ENCODE measurements around the gene GDPGP1. TPM values are rescaled to one million over a fixed set of nuclear protein-coding genes. Genes with fewer than 3 reads are reported as not detected.

GDPGP1 gene
- total and polyA plus RNA-seq, 4 donors = 2.5 to 8.6 (median 5.1) TPM

DNA sequence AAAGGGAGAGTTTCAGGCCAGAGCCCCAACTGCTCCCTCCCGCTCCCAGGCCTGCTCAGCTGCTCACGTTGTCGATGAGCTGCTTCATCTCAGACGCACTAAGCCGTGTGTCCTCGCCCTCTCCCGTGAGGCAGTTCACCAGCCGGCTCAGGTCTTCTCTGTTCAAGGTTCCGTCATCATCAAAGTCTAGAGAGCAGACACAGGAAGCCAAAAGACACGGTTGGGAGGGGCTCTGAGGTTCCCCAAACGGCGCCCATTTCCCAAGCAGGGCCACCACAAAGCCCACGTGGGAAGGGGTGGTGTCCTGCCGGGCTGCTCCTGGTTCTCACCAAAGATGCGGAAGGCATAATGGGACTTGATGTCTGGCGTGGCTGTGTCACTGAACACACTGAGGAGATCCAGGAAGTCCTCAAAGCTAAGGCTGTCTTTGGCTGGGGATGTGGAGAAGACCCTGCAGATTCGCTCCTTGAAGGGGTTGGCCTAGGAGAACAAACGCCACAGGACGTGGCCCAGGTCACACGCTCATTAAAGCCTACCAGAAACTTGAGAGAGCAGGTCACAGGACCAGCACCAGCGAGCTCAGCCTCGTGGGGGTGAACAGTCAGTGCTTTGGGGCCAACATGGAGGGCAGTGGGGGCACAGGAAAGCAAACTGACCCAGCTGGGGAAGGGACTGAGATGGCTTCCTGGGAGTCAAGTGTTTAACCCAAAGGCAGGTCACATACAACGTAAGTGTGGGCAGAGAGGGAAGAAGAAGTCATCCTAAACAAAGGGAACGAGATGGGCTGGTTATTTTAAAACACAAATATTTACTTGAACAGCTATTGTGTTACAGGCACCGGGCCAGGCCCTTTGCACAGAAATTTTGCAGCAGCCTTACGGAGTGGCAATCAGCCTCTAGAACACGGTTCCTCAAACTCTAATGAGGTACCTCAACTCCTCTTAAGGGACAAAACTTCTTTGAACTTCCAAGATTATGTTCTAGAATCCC lies 2.7 kb upstream of the GDPGP1 start:
- no peaks in the 10 kb centered on the region for H3K27me3 ChIP-seq (ENCODE audit: control insufficient read depth in 4 of 4, insufficient read depth in 4 of 4, low read length in 3 of 4)
- no peak for TF ChIP-seq JUND (IDR thresholded peaks at IDR 0.05)
- no peaks in the 10 kb centered on the region for H3K9me3 ChIP-seq (ENCODE audit: control insufficient read depth in 4 of 4, low read length in 3 of 4)
- H3K9ac ChIP-seq (ENCODE audit: low read depth in 1 of 2, low read length in 2 of 2) = peak overlapping the region in 1 of 2 donors; percentile 90
- peaks cover 9 to 31% (median 23%) of the 10 kb centered on the region in 4 donors for H3K36me3 ChIP-seq (ENCODE audit: control insufficient read depth in 4 of 4, insufficient read depth in 3 of 4, low read depth in 1 of 4, low read length in 3 of 4)
- H3K4me1 ChIP-seq (ENCODE audit: control insufficient read depth in 4 of 4, insufficient read depth in 4 of 4, low read length in 3 of 4) = peaks cover 13 to 47% (median 35%) of the 10 kb centered on the region in 4 donors
- DNase-seq (ENCODE audit: low spot score) = no peak
- 62% methylated on average over 27 of the region's 27 CpGs for WGBS
- H3K4me3 ChIP-seq (ENCODE audit: low read depth in 1 of 3, low read length in 3 of 3) = peak overlapping the region in 1 of 3 donors; percentile 53
- peak overlapping the region; percentile 96 to 97 for H3K27ac ChIP-seq (ENCODE audit: low read depth in 1 of 2, low read length in 2 of 2)

DNA sequence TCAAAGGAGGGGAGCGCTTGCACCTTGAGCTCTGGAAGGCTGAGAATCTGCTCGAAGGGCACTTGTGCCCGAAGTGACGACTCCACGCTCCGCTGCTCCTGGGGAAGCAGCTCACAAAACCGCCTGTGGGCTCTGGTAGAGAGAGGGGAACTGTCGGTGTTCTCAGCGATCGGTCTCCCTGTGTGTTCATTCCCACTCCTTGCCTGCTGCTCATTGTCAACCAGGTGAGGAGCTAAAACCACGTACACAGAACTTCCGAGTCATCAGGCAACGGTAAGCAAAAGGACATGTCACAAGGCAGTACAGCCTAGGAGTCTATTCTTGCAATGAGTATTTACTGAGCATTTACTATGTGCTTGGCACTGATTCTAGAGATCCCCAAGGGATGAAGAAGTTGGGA lies 1.8 kb upstream of the GDPGP1 start:
- WGBS = 82% methylated on average over 13 of the region's 13 CpGs
- Histone ChIP-seq H3K36me3 (ENCODE audit: control insufficient read depth in 4 of 4, insufficient read depth in 3 of 4, low read depth in 1 of 4, low read length in 3 of 4) (peaks cover 11 to 25% (median 18%) of the 10 kb centered on the region in 4 donors), H3K4me1 (ENCODE audit: control insufficient read depth in 4 of 4, insufficient read depth in 4 of 4, low read length in 3 of 4) (peaks cover 13 to 47% (median 35%) of the 10 kb centered on the region in 4 donors), H3K4me3 (ENCODE audit: low read depth in 1 of 3, low read length in 3 of 3) (peak overlapping the region in 2 of 3 donors; percentile 53 to 89), H3K27me3 (ENCODE audit: control insufficient read depth in 4 of 4, insufficient read depth in 4 of 4, low read length in 3 of 4) (no peaks in the 10 kb centered on the region), H3K27ac (ENCODE audit: low read depth in 1 of 2, low read length in 2 of 2) (peak overlapping the region; percentile 96 to 97), H3K9ac (ENCODE audit: low read depth in 1 of 2, low read length in 2 of 2) (peak overlapping the region in 1 of 2 donors; percentile 90), H3K9me3 (ENCODE audit: control insufficient read depth in 4 of 4, low read length in 3 of 4) (no peaks in the 10 kb centered on the region)
- DNase-seq (ENCODE audit: low spot score) = no peak
- TF ChIP-seq, protein P1, sequence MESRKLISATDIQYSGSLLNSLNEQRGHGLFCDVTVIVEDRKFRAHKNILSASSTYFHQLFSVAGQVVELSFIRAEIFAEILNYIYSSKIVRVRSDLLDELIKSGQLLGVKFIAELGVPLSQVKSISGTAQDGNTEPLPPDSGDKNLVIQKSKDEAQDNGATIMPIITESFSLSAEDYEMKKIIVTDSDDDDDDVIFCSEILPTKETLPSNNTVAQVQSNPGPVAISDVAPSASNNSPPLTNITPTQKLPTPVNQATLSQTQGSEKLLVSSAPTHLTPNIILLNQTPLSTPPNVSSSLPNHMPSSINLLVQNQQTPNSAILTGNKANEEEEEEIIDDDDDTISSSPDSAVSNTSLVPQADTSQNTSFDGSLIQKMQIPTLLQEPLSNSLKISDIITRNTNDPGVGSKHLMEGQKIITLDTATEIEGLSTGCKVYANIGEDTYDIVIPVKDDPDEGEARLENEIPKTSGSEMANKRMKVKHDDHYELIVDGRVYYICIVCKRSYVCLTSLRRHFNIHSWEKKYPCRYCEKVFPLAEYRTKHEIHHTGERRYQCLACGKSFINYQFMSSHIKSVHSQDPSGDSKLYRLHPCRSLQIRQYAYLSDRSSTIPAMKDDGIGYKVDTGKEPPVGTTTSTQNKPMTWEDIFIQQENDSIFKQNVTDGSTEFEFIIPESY (IDR thresholded peaks at IDR 0.05) = no peak
- TF ChIP-seq RXRA (IDR thresholded peaks at IDR 0.05) (no peak), HNF4A (conservative IDR thresholded peaks at IDR 0.05) (no peak), JUND (IDR thresholded peaks at IDR 0.05) (no peak), REST (IDR thresholded peaks at IDR 0.05) (no peak), RAD21 (IDR thresholded peaks at IDR 0.05) (no peak), SP1 (IDR thresholded peaks at IDR 0.05) (no peak), YY1 (IDR thresholded peaks at IDR 0.05) (no peak), TAF1 (conservative IDR thresholded peaks at IDR 0.05) (no peak), NR2F2 (IDR thresholded peaks at IDR 0.05) (no peak), FOXA1 (IDR thresholded peaks at IDR 0.05) (no peak), GABPA (IDR thresholded peaks at IDR 0.05 in 1 of 2, conservative IDR thresholded peaks at IDR 0.05 in 1 of 2) (no peak), FOXA2 (IDR thresholded peaks at IDR 0.05) (no peak)
- TF ChIP-seq, protein P2, sequence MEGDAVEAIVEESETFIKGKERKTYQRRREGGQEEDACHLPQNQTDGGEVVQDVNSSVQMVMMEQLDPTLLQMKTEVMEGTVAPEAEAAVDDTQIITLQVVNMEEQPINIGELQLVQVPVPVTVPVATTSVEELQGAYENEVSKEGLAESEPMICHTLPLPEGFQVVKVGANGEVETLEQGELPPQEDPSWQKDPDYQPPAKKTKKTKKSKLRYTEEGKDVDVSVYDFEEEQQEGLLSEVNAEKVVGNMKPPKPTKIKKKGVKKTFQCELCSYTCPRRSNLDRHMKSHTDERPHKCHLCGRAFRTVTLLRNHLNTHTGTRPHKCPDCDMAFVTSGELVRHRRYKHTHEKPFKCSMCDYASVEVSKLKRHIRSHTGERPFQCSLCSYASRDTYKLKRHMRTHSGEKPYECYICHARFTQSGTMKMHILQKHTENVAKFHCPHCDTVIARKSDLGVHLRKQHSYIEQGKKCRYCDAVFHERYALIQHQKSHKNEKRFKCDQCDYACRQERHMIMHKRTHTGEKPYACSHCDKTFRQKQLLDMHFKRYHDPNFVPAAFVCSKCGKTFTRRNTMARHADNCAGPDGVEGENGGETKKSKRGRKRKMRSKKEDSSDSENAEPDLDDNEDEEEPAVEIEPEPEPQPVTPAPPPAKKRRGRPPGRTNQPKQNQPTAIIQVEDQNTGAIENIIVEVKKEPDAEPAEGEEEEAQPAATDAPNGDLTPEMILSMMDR (IDR thresholded peaks at IDR 0.05; ENCODE audit: low read depth, low read length, missing input control) = no peak
- TF ChIP-seq, protein P3, sequence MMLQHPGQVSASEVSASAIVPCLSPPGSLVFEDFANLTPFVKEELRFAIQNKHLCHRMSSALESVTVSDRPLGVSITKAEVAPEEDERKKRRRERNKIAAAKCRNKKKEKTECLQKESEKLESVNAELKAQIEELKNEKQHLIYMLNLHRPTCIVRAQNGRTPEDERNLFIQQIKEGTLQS (IDR thresholded peaks at IDR 0.05) = no peak
